ENCODE results near the gene EVI5L.

DNA sequence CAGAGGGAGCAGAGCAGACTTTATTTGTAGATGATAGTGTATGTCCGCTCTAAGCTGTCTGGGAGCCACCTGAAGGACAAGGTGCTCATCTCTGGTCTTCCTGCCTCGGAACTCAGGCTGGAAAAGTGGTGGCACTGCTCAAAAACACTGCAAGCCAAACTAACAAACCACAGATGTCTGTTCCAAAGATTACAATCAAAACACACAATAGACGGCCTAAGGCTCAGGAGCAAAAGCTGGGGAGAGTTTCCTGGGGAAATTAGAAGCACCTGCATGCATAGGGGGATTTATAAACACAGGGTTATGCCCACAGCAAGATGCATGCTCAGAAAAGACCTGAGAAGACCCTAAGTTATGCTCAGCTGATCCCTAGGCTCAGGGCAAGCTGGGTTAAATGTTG, 9.4 kb upstream of the EVI5L start:
- TF ChIP-seq, protein P1, sequence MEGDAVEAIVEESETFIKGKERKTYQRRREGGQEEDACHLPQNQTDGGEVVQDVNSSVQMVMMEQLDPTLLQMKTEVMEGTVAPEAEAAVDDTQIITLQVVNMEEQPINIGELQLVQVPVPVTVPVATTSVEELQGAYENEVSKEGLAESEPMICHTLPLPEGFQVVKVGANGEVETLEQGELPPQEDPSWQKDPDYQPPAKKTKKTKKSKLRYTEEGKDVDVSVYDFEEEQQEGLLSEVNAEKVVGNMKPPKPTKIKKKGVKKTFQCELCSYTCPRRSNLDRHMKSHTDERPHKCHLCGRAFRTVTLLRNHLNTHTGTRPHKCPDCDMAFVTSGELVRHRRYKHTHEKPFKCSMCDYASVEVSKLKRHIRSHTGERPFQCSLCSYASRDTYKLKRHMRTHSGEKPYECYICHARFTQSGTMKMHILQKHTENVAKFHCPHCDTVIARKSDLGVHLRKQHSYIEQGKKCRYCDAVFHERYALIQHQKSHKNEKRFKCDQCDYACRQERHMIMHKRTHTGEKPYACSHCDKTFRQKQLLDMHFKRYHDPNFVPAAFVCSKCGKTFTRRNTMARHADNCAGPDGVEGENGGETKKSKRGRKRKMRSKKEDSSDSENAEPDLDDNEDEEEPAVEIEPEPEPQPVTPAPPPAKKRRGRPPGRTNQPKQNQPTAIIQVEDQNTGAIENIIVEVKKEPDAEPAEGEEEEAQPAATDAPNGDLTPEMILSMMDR (IDR thresholded peaks at IDR 0.05), result no peak
- TF ChIP-seq POLR2A (IDR thresholded peaks at IDR 0.05), result no peak
